ENCODE data around the gene SLC39A11.
"Not testable (repeated sequence)": the region's sequence is repeated elsewhere in the genome, so short reads cannot be mapped to it uniquely, and the experiment has no call there.

Gene SLC39A11

GRCh38 chr17:72764632-72765041, 327.9 kb downstream of the SLC39A11 start:
- Histone ChIP-seq H3K4me3 (ENCODE audit: low read depth, low read length) (no peak overlapping the region), H3K9me3 (ENCODE audit: severe bottlenecking) (peaks cover 17% of the 10 kb centered on the region), H3K27ac (no peak overlapping the region), H3K27me3 (ENCODE audit: insufficient read depth, low read depth, severe bottlenecking) (no peaks in the 10 kb centered on the region), H3K36me3 (peaks cover 16% of the 10 kb centered on the region)
- no peak for DNase-seq
- TF ChIP-seq, protein P1, sequence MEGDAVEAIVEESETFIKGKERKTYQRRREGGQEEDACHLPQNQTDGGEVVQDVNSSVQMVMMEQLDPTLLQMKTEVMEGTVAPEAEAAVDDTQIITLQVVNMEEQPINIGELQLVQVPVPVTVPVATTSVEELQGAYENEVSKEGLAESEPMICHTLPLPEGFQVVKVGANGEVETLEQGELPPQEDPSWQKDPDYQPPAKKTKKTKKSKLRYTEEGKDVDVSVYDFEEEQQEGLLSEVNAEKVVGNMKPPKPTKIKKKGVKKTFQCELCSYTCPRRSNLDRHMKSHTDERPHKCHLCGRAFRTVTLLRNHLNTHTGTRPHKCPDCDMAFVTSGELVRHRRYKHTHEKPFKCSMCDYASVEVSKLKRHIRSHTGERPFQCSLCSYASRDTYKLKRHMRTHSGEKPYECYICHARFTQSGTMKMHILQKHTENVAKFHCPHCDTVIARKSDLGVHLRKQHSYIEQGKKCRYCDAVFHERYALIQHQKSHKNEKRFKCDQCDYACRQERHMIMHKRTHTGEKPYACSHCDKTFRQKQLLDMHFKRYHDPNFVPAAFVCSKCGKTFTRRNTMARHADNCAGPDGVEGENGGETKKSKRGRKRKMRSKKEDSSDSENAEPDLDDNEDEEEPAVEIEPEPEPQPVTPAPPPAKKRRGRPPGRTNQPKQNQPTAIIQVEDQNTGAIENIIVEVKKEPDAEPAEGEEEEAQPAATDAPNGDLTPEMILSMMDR (IDR thresholded peaks at IDR 0.05; ENCODE audit: low read depth, low read length) = no peak

GRCh38 chr17:72763981-72764380, 328.5 kb downstream of the SLC39A11 start:
- TF ChIP-seq, protein P1 (IDR thresholded peaks at IDR 0.05; ENCODE audit: low read depth, low read length) = no peak
- Histone ChIP-seq H3K9me3 (ENCODE audit: severe bottlenecking) (peaks cover 15% of the 10 kb centered on the region), H3K36me3 (peaks cover 14% of the 10 kb centered on the region), H3K27ac (no peak overlapping the region), H3K27me3 (ENCODE audit: insufficient read depth, low read depth, severe bottlenecking) (no peaks in the 10 kb centered on the region), H3K4me3 (ENCODE audit: low read depth, low read length) (no peak overlapping the region)
- no peak for DNase-seq

GRCh38 chr17:72761893-72762575, 330.5 kb downstream of the SLC39A11 start:
- not testable (repeated sequence) for H3K4me3 ChIP-seq (ENCODE audit: low read depth, low read length); H3K9me3 ChIP-seq (ENCODE audit: severe bottlenecking); H3K27me3 ChIP-seq (ENCODE audit: insufficient read depth, low read depth, severe bottlenecking); H3K36me3 ChIP-seq; DNase-seq; H3K27ac ChIP-seq

GRCh38 chr17:72761431-72761830, 331.1 kb downstream of the SLC39A11 start:
- DNase-seq = no peak
- TF ChIP-seq, protein P1 (IDR thresholded peaks at IDR 0.05; ENCODE audit: low read depth, low read length) = no peak
- Histone ChIP-seq H3K4me3 (ENCODE audit: low read depth, low read length) (no peak overlapping the region), H3K9me3 (ENCODE audit: severe bottlenecking) (peaks cover 2% of the 10 kb centered on the region), H3K36me3 (peaks cover under 1% of the 10 kb centered on the region), H3K27me3 (ENCODE audit: insufficient read depth, low read depth, severe bottlenecking) (no peaks in the 10 kb centered on the region), H3K27ac (no peak overlapping the region)

GRCh38 chr17:72760368-72760767, 332.1 kb downstream of the SLC39A11 start:
- H3K36me3 ChIP-seq = peaks cover 8% of the 10 kb centered on the region
- TF ChIP-seq, protein P1 (IDR thresholded peaks at IDR 0.05; ENCODE audit: low read depth, low read length) = no peak
- no peak overlapping the region for H3K27ac ChIP-seq
- DNase-seq = no peak
- H3K27me3 ChIP-seq (ENCODE audit: insufficient read depth, low read depth, severe bottlenecking) = no peaks in the 10 kb centered on the region
- H3K4me3 ChIP-seq (ENCODE audit: low read depth, low read length) = no peak overlapping the region
- peaks cover 4% of the 10 kb centered on the region for H3K9me3 ChIP-seq (ENCODE audit: severe bottlenecking)

DNA sequence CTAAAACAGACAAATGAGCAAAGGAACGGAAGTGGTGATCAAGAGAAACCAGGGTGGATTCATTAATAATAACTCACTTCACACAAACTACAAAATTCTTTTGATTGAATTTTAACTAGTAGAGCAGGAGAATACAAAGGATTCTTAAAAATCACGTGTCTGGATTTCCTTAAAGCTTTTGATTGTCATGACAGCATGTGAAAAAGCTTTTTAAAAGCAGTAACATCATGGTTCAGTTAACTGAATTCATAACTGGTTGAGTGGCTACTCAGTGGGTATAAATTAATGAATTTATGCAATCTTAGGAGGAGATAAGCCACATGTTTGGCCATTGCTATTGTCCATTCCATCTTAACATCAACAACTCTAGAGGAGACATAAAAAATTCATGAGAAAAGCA, 333.2 kb downstream of the SLC39A11 start:
- no peak overlapping the region for H3K27ac ChIP-seq

More for the DNA sequence above, 333.2 kb downstream of the SLC39A11 start:
- TF ChIP-seq, protein P1 (IDR thresholded peaks at IDR 0.05; ENCODE audit: low read depth, low read length) = no peak
- no peak for DNase-seq
- H3K9me3 ChIP-seq (ENCODE audit: severe bottlenecking) = peaks cover 4% of the 10 kb centered on the region
- H3K4me3 ChIP-seq (ENCODE audit: low read depth, low read length) = no peak overlapping the region
- H3K27me3 ChIP-seq (ENCODE audit: insufficient read depth, low read depth, severe bottlenecking) = no peaks in the 10 kb centered on the region
- peaks cover 8% of the 10 kb centered on the region for H3K36me3 ChIP-seq

Measured in WERI-Rb-1 (cell line).